ENCODE results near the gene LRP6.
"Not testable (repeated sequence)": the region's sequence is repeated elsewhere in the genome, so short reads cannot be mapped to it uniquely, and the experiment has no call there.

LRP6 gene

DNA sequence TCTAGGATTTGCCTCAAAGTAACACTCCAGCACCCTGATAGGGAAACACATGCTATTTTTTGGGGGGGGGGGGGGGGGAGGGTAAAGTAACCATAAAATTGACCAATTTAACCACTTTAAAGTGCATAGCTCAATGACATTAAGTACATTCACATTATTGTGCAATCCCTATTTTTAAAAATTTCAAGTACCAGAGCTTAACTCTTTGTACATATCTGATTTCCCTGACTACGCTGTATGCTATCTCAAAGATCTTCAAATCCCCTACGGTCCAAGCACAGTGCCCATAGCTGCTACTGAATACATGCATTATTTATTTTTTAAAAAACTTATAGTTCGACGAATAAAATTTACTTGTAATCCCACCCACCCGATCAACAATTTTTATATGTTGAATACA lies 133.1 kb downstream of the LRP6 start:
- no peak for FAIRE-seq
- no peak for DNase-seq (ENCODE audit: insufficient read length)
- TF ChIP-seq TAF1 (IDR thresholded peaks at IDR 0.05; ENCODE audit: borderline replicate concordance, low read depth, low read length) (no peak), POLR2AphosphoS5 (IDR thresholded peaks at IDR 0.05; ENCODE audit: low read depth, low read length) (no peak), POLR2A (IDR thresholded peaks at IDR 0.05; ENCODE audit: low read depth, low read length) (no peak)

DNA sequence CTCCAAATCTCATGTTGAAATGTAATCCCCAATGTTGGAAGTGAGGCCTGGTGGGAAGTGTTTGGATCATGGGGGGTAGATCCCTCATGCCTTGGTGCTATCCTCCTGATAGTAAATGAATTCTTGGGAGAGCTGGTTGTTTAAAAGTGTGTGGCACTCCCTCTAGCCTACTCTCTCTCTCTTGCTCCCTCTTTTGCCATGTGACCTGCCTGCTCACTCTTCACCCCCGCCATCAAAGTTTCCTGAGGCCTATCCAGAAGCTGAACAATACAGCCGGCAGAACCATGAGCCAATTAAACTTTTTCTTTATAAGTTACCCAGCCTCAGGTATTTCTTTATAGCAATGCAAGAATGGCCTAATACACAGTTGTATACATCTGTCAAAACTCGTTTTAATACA lies 133.6 kb downstream of the LRP6 start:
- DNase-seq (ENCODE audit: insufficient read length) = no peak
- FAIRE-seq = no peak

DNA sequence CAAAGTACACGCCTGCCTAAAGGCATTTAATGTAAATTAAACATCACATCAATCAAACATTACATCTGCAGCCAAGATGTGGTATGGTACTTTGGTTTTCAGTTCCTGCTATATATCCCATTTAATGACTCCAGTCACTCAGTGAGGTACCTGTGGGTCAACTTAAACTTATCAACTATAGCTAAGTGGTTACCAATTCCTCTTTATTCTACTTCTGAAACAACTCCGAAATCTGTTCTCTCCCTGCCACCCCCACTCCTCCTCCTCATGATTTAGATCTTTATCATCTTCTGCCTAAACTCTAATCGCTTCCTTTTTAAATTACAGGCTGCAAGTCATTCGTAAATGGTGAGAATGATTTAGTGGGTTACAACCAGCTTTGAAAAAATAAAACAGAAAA lies 138.2 kb downstream of the LRP6 start:
- TF ChIP-seq POLR2AphosphoS5 (IDR thresholded peaks at IDR 0.05; ENCODE audit: low read depth, low read length) (no peak), POLR2A (IDR thresholded peaks at IDR 0.05; ENCODE audit: low read depth, low read length) (no peak), TAF1 (IDR thresholded peaks at IDR 0.05; ENCODE audit: borderline replicate concordance, low read depth, low read length) (no peak)
- FAIRE-seq (no peak), DNase-seq (ENCODE audit: insufficient read length) (no peak)

More for the DNA sequence above, 133.6 kb downstream of the LRP6 start:
- TF ChIP-seq POLR2AphosphoS5 (IDR thresholded peaks at IDR 0.05; ENCODE audit: low read depth, low read length) (no peak), TAF1 (IDR thresholded peaks at IDR 0.05; ENCODE audit: borderline replicate concordance, low read depth, low read length) (no peak), POLR2A (IDR thresholded peaks at IDR 0.05; ENCODE audit: low read depth, low read length) (no peak)

DNA sequence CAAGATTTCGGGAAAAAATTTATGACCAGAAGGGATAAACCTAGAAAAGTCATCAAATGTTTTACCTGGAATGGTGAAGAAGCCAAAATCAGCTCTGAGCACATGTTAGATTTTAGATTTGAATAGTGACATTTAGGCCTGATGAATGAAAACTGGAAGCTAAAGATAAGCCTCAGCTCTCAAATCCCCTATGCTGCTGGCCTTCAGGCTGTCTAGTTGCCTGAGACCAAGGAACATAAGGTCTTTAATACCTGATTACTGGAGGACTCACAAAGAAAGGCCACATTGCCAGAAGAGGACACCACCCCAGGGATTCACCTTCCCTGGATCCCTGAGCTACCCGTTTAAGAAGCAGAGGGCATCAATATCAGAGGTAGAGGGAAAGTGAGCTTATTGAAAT lies 139.5 kb downstream of the LRP6 start:
- DNase-seq (ENCODE audit: insufficient read length) (no peak), FAIRE-seq (no peak)
- TF ChIP-seq POLR2A (IDR thresholded peaks at IDR 0.05; ENCODE audit: low read depth, low read length) = no peak
- no peak for TF ChIP-seq TAF1 (IDR thresholded peaks at IDR 0.05; ENCODE audit: borderline replicate concordance, low read depth, low read length)
- TF ChIP-seq POLR2AphosphoS5 (IDR thresholded peaks at IDR 0.05; ENCODE audit: low read depth, low read length) = no peak

DNA sequence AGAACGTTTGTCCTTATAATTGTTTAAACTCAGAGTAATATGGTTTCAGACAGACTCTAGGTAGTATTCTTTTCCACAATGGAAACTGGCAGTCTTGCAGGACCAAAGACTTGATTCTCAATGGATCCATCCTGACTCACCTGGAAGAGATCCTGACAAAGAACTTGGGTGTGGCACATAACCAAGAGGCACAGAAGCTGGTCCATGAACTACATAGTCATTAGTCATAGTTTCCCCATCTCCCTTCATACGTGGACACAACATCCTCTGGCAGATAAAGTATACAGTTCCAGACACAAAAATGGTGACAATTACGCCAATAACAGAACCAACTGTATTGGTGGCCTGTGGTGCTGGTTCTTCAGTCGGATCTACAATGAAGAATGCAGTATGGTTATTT lies 140.3 kb downstream of the LRP6 start:
- TF ChIP-seq POLR2A (IDR thresholded peaks at IDR 0.05; ENCODE audit: low read depth, low read length) (no peak), POLR2AphosphoS5 (IDR thresholded peaks at IDR 0.05; ENCODE audit: low read depth, low read length) (no peak), TAF1 (IDR thresholded peaks at IDR 0.05; ENCODE audit: borderline replicate concordance, low read depth, low read length) (no peak)
- DNase-seq (ENCODE audit: insufficient read length) (no peak), FAIRE-seq (peak; percentile 27)

DNA sequence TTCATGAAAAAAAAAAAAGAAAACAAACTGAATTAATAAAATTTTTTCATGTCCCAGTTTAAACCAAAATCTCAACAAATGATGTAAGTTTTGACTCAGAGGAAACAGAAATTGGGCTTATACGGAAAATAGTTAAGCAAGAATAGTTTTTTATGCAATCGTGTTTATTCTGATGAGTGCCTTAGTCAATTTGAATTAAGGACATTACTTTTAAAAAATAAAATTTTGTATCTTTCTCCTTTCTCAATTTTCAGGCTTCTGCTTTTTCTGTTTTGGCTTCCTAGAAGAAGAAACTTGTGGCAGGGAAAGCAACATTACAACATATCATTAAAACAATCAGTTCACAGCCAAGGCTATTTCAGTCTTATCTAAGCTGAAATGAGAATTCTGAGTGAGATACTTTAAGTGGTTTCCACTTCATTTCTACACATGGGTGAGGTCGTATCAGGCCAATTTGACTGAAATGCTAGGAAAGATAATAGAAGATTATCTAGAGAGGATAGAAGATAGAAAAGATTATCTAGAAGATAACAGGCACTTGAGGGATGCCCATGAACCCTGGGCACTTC lies 143.7 kb downstream of the LRP6 start:
- DNase-seq (ENCODE audit: insufficient read length) (no peak), FAIRE-seq (no peak)
- TF ChIP-seq TAF1 (IDR thresholded peaks at IDR 0.05; ENCODE audit: borderline replicate concordance, low read depth, low read length) = no peak
- TF ChIP-seq POLR2A (IDR thresholded peaks at IDR 0.05; ENCODE audit: low read depth, low read length) = no peak
- no peak for TF ChIP-seq POLR2AphosphoS5 (IDR thresholded peaks at IDR 0.05; ENCODE audit: low read depth, low read length)

DNA sequence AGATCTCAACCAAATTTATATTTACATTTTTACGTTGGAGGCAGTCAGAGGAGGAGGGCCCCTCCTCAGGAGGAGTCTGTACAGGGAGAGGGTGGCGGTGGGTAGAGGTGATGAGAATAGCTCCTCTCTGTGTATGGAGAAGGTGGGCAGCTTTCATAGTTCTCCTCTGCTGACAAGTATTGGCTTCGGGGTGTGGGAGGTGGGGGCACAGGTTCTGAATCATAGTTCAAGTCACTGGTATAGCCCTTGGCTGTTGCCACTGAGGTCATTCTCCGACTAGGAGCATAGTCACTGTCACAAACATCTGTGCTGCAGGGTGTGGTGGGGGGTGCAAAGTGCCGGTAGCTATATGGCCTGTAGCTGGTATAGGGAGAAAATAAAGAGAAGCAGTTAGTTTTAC lies 145.8 kb downstream of the LRP6 start:
- FAIRE-seq = no peak

DNA sequence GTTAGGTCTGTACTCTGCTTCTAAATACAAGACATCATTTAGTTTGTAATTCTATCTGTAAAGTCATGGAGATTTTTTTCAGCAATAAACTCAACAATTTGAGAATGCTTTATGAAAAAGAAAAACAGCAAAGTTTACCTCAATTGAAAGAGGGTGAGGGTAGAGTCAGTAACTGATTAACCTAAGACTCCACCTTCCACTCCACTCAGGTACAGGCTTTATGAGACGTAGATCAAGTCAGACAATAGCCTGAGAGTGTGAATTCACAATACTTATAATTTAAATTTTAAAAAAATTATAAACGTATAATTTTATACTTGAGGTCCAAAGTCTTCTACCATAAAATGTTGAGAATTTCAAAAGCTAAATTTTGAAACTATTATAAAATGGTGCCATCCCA lies 150.2 kb downstream of the LRP6 start:
- no peak for DNase-seq (ENCODE audit: insufficient read length)
- FAIRE-seq = no peak
- no peak for TF ChIP-seq TAF1 (IDR thresholded peaks at IDR 0.05; ENCODE audit: borderline replicate concordance, low read depth, low read length)
- no peak for TF ChIP-seq POLR2AphosphoS5 (IDR thresholded peaks at IDR 0.05; ENCODE audit: low read depth, low read length)
- no peak for TF ChIP-seq POLR2A (IDR thresholded peaks at IDR 0.05; ENCODE audit: low read depth, low read length)

More for the DNA sequence above, 145.8 kb downstream of the LRP6 start:
- TF ChIP-seq POLR2A (IDR thresholded peaks at IDR 0.05; ENCODE audit: low read depth, low read length) (no peak), POLR2AphosphoS5 (IDR thresholded peaks at IDR 0.05; ENCODE audit: low read depth, low read length) (no peak), TAF1 (IDR thresholded peaks at IDR 0.05; ENCODE audit: borderline replicate concordance, low read depth, low read length) (no peak)
- no peak for DNase-seq (ENCODE audit: insufficient read length)

DNA sequence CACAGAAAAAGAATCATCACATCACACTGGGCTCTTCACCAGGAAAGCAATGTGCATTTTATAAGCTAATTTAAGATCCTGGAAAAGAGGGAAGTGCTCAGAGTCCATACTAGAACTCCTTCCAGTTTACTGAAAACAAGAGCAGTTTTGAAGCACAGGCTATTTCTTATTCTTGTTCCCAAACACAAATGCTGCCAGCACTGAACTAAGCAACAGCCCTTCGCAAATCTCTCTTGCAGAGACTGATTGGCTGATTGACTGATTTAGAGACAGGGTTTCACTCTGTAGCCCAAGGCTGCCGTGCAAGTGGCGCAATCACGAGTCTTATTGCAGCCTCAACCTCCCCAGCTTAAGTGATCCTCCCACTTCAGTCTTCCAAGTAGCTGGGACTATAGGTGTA lies 151.3 kb downstream of the LRP6 start:
- DNase-seq (ENCODE audit: insufficient read length) (no peak), FAIRE-seq (no peak)
- TF ChIP-seq TAF1 (IDR thresholded peaks at IDR 0.05; ENCODE audit: borderline replicate concordance, low read depth, low read length) (no peak), POLR2AphosphoS5 (IDR thresholded peaks at IDR 0.05; ENCODE audit: low read depth, low read length) (no peak), POLR2A (IDR thresholded peaks at IDR 0.05; ENCODE audit: low read depth, low read length) (no peak)

DNA sequence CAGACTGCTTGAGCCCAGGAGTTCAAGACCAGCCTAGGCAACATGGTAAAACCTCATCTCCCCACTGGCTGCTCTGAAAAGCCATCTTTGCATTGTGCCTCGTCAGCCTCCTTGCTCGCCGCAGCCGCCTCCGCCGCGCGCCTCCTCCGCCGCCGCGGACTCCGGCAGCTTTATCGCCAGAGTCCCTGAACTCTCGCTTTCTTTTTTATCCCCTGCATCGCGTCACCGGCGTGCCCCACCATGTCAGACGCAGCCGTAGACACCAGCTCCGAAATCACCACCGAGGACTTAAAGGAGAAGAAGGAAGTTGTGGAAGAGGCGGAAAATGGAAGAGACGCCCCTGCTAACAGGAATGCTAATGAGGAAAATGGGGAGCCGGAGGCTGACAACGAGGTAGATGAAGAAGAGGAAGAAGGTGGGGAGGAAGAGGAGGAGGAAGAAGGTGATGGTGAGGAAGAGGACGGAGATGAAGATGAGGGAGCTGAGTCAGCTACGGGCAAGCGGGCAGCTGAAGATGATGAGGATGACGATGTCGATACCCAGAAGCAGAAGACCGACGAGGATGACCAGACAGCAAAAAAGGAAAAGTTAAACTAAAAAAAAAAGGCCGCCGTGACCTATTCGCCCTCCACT lies 155.8 kb downstream of the LRP6 start:
- FAIRE-seq; DNase-seq (ENCODE audit: insufficient read length): not testable (repeated sequence)

DNA sequence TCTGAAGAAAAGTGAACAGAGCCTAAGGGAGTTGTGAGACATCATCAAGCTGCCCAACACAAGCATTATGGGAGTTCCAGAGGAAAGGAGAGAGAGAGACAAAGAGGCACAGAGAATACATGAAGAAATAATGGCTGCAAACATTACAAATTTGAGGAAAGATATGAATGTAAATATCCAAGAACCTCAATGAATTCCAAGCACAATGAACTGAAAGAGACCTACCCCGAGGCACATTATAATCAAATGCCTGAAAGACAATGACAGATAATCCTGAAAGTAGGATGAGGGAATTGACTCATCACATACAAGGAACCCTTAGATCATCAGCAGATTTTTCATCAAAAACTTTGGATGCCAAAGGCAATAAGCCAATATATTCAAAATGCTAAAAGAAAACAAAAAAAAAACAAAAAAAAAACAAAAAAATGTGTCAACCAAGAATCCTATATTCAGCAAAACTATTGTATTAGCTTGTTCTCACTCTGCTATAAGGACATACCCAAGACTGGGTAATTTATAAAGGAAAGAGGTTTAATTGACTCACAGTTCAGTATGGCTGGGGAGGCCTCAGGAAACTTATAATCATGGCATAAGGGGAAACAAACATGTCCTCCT lies 158.3 kb downstream of the LRP6 start:
- TF ChIP-seq POLR2A (IDR thresholded peaks at IDR 0.05; ENCODE audit: low read depth, low read length) = no peak
- no peak for TF ChIP-seq POLR2AphosphoS5 (IDR thresholded peaks at IDR 0.05; ENCODE audit: low read depth, low read length)
- no peak for TF ChIP-seq TAF1 (IDR thresholded peaks at IDR 0.05; ENCODE audit: borderline replicate concordance, low read depth, low read length)
- no peak for FAIRE-seq

DNA sequence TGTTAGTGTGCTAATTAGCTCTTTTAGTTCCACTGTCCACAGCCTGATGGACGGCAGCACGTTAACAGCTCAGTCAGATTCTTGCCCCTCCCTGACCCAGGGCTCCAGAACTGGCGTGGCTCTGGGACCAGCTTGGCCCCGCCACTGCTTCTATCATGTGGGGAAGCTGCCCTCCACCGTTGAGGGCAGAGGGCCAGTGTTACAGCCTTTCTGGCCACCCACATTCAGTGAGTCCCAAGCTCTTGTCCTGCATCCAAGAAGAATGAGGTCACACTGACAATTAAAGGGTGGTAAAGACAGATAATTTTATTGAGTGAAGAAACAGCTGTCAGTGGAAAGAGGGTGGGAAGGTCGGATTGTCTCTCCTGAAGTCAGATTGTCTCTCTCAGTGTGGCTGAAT lies 159.2 kb downstream of the LRP6 start:
- FAIRE-seq (no peak), DNase-seq (ENCODE audit: insufficient read length) (no peak)
- TF ChIP-seq POLR2A (IDR thresholded peaks at IDR 0.05; ENCODE audit: low read depth, low read length) (no peak), POLR2AphosphoS5 (IDR thresholded peaks at IDR 0.05; ENCODE audit: low read depth, low read length) (no peak), TAF1 (IDR thresholded peaks at IDR 0.05; ENCODE audit: borderline replicate concordance, low read depth, low read length) (no peak)

More for the DNA sequence above, 158.3 kb downstream of the LRP6 start:
- DNase-seq (ENCODE audit: insufficient read length) = no peak

All from GM12892 (cell line).